ENCODE measurements around the gene BABAM2. TPM values are rescaled to one million over a fixed set of nuclear protein-coding genes. Genes with fewer than 3 reads are reported as not detected.

BABAM2 gene
- total RNA-seq, 2 experiments from 2014 or later = 66.8 to 68.4 TPM

DNA sequence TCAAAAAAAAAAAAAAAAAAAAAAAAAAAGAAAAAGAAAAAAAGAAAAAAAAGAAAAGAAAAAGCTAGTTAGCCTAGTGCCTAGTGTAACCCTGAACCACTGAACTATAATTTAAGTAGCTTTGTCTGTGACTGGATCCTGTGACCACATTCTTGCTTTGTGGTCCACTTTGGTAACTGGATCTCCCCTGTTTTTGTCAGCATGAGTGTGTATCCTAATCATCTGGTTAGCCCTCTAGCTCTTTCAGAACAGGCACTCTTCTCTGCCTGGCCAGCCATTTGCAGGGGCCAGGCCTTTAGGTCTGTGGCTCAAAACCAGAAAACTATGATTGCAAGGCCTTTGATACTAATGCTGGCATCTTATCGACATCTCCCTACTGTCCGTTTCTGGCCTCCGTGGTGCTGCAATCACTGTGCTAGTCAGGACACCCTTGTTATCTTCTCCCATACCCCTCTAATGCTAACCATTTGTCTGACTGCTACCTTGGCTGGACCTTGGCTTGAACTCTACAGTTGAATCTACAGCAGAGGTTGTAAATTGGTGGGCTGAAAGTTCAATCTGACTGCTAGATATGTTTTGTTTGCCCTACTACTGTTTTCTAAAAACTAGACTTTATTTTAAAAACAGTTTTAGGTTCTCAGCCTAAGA is 40.8 kb upstream of the BABAM2 start:
- ChIA-PET POLR2A (no interaction called here), CTCF (no interaction called here)
- Mint-ChIP-seq H3K9me3 (no peaks in the 10 kb centered on the region), H3K4me3 (no peak overlapping the region), H3K4me1 (ENCODE audit: low read depth) (no peaks in the 10 kb centered on the region), H3K36me3 (ENCODE audit: low read depth) (peaks cover 1% of the 10 kb centered on the region), H3K27ac (no peak overlapping the region), H3K27me3 (no peaks in the 10 kb centered on the region)
- intact Hi-C loops (cut with micrococcal nuclease) = no loop called here
- TF ChIP-seq, protein P1, sequence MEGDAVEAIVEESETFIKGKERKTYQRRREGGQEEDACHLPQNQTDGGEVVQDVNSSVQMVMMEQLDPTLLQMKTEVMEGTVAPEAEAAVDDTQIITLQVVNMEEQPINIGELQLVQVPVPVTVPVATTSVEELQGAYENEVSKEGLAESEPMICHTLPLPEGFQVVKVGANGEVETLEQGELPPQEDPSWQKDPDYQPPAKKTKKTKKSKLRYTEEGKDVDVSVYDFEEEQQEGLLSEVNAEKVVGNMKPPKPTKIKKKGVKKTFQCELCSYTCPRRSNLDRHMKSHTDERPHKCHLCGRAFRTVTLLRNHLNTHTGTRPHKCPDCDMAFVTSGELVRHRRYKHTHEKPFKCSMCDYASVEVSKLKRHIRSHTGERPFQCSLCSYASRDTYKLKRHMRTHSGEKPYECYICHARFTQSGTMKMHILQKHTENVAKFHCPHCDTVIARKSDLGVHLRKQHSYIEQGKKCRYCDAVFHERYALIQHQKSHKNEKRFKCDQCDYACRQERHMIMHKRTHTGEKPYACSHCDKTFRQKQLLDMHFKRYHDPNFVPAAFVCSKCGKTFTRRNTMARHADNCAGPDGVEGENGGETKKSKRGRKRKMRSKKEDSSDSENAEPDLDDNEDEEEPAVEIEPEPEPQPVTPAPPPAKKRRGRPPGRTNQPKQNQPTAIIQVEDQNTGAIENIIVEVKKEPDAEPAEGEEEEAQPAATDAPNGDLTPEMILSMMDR (IDR thresholded peaks at IDR 0.05) = no peak
- DNase-seq (no peak), ATAC-seq (no peak)

- intact Hi-C loops (cut with micrococcal nuclease) = no loop called here
- H3K36me3 Mint-ChIP-seq (ENCODE audit: low read depth) = peaks cover 6% of the 10 kb centered on the region
- no peak overlapping the region for H3K27ac Mint-ChIP-seq
- ATAC-seq (no peak), DNase-seq (no peak)
- TF ChIP-seq, protein P1 (IDR thresholded peaks at IDR 0.05) = no peak
- H3K27me3 Mint-ChIP-seq = no peaks in the 10 kb centered on the region
- H3K4me3 Mint-ChIP-seq = no peak overlapping the region
- H3K9me3 Mint-ChIP-seq = peaks cover 3% of the 10 kb centered on the region
- peaks cover 12% of the 10 kb centered on the region for H3K4me1 Mint-ChIP-seq (ENCODE audit: low read depth)
- POLR2A ChIA-PET = interaction anchor here (0.6 kb wide), 1 partner anchor 702 kb away, joined by 3 read pairs; no protein-coding TSS in a partner anchor
- CTCF ChIA-PET = no interaction called here
Measured at GRCh38 chr2:27852691-27853090, 37.8 kb upstream of the BABAM2 start.

DNA sequence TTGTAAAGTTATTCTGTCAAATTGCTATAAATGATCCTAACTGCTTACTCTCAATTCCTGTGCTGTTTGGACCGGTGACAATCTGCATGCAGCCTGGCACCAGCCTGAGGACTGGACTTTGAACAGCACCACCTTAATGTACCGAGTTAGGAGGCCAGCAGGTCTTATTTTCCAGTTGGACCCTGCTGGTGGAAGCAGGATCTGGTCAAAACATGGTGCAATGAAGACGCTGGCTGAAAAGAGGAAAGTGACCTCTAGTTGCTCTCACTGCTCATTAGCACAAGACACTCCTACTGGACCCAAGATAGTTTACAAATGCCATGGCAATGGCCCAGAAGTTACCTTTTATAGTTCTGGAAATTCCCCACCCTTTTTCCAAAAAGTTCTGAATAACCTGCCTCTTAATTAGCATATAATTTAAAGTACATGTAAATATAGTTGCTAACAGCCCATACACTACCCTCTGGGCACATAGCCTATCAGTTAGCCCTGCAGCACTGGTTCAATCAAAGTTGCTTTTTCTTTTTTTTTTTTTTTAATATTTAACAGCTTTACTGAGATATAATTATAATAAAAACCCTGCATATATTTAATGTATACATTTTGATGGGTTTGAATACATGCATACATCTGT is 36.2 kb upstream of the BABAM2 start:
- intact Hi-C loops (cut with micrococcal nuclease) = no loop called here
- H3K9me3 Mint-ChIP-seq = peaks cover 5% of the 10 kb centered on the region
- peaks cover 15% of the 10 kb centered on the region for H3K4me1 Mint-ChIP-seq (ENCODE audit: low read depth)

GRCh38 chr2:27855476-27855875 is 35.1 kb upstream of the BABAM2 start:
- peak; percentile 56 for ATAC-seq
- TF ChIP-seq, protein P1 (IDR thresholded peaks at IDR 0.05) = no peak
- no peak overlapping the region for H3K27ac Mint-ChIP-seq
- intact Hi-C loops (cut with micrococcal nuclease) = no loop called here
- peaks cover 11% of the 10 kb centered on the region for H3K36me3 Mint-ChIP-seq (ENCODE audit: low read depth)
- CTCF ChIA-PET = no interaction called here
- no peak for DNase-seq
- H3K9me3 Mint-ChIP-seq = peaks cover 5% of the 10 kb centered on the region
- no peaks in the 10 kb centered on the region for H3K27me3 Mint-ChIP-seq
- H3K4me3 Mint-ChIP-seq = no peak overlapping the region
- POLR2A ChIA-PET = no interaction called here
- peaks cover 18% of the 10 kb centered on the region for H3K4me1 Mint-ChIP-seq (ENCODE audit: low read depth)

More for the DNA sequence above, 36.2 kb upstream of the BABAM2 start:
- no peak overlapping the region for H3K4me3 Mint-ChIP-seq
- H3K27me3 Mint-ChIP-seq = no peaks in the 10 kb centered on the region
- peaks cover 11% of the 10 kb centered on the region for H3K36me3 Mint-ChIP-seq (ENCODE audit: low read depth)
- ATAC-seq (no peak), DNase-seq (no peak)
- CTCF ChIA-PET = no interaction called here
- no peak overlapping the region for H3K27ac Mint-ChIP-seq
- POLR2A ChIA-PET = no interaction called here
- TF ChIP-seq, protein P1 (IDR thresholded peaks at IDR 0.05) = no peak

GRCh38 chr2:27856386-27856785 is 34.1 kb upstream of the BABAM2 start:
- no peak overlapping the region for H3K27ac Mint-ChIP-seq
- ATAC-seq (no peak), DNase-seq (no peak)
- no peak overlapping the region for H3K4me3 Mint-ChIP-seq
- no peaks in the 10 kb centered on the region for H3K27me3 Mint-ChIP-seq
- peaks cover 20% of the 10 kb centered on the region for H3K4me1 Mint-ChIP-seq (ENCODE audit: low read depth)
- peaks cover 5% of the 10 kb centered on the region for H3K9me3 Mint-ChIP-seq
- CTCF ChIA-PET = no interaction called here
- TF ChIP-seq, protein P1 (IDR thresholded peaks at IDR 0.05) = no peak
- peaks cover 11% of the 10 kb centered on the region for H3K36me3 Mint-ChIP-seq (ENCODE audit: low read depth)
- POLR2A ChIA-PET = no interaction called here
- intact Hi-C loops (cut with micrococcal nuclease) = no loop called here
